T-helper 2 cell treated with Interferon-gamma antibody and Interleukin-4, amounts not matched to agents 5 μg/mL and 100 μg/mL, for 36 hours (primary cell): ENCODE measurements around the gene IL4I1.
"Not testable (repeated sequence)": the region's sequence is repeated elsewhere in the genome, so short reads cannot be mapped to it uniquely, and the experiment has no call there.

Experiments
- DNase-seq: peaks from one replicate; pipeline ENCODE4 v3.0.0; 2021; ENCODE audit warnings: low spot score
- H3K27ac Mint-ChIP-seq: one replicate; pipeline ENCODE4 v1.8.0; 2021; ENCODE audit warnings: mild to moderate bottlenecking, mixed read lengths
- H3K27me3 Mint-ChIP-seq: one replicate; pipeline ENCODE4 v1.8.0; 2021; ENCODE audit warnings: low read depth, mixed read lengths
- H3K36me3 Mint-ChIP-seq: one replicate; pipeline ENCODE4 v1.8.0; 2021; ENCODE audit warnings: low read depth, mixed read lengths
- H3K4me1 Mint-ChIP-seq: one replicate; pipeline ENCODE4 v1.8.0; 2021; ENCODE audit warnings: low read depth, mixed read lengths
- H3K4me3 Mint-ChIP-seq: one replicate; pipeline ENCODE4 v1.8.0; 2022; ENCODE audit warnings: mild to moderate bottlenecking, moderate library complexity, mixed read lengths
- H3K9me3 Mint-ChIP-seq: one replicate; pipeline ENCODE4 v1.8.0; 2021; ENCODE audit warnings: mixed read lengths

IL4I1 gene, protein sequence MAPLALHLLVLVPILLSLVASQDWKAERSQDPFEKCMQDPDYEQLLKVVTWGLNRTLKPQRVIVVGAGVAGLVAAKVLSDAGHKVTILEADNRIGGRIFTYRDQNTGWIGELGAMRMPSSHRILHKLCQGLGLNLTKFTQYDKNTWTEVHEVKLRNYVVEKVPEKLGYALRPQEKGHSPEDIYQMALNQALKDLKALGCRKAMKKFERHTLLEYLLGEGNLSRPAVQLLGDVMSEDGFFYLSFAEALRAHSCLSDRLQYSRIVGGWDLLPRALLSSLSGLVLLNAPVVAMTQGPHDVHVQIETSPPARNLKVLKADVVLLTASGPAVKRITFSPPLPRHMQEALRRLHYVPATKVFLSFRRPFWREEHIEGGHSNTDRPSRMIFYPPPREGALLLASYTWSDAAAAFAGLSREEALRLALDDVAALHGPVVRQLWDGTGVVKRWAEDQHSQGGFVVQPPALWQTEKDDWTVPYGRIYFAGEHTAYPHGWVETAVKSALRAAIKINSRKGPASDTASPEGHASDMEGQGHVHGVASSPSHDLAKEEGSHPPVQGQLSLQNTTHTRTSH

DNA sequence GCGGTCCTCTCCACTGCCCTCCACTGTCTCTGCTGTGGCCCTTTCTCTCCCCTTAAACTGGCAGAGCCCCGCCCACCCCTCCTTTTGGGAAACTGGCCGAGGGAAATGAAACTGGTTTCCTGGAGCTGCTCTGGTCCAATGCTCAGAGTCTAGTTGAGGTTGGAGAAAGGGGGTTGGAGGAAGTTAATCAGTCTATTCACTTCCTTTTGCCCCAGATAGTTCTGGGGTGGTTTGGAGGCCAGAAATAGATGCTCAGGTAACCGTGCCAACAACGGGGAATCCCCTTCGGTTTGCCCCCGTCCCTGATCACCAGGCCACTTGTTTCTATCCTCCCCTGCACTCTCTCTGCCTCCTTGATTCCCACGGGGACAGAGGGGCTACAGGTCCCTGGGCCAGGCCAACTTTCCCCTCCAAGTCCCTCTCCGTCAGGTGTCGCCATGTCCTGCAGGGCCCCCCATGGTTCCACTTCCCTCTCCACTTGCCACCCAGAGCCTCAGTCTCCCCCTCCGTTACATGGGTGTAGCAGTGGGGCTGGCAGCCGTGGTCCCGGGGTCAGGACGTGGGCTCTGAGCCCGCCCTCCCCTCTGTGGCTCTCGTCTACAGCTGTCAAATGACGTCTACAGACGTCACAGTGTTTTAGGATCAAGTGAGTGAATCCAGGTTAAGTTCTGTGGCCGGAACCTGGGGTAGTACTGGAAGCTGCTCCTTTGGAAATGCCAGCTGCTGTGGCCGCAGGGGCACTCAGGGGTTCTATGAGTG is at the start of gene IL4I1:
Gene IL4I1 (minus strand): TSS at position 25 of the 759 bp plus-strand sequence. CDS start 727 bp downstream, outside the sequence.
- Mint-ChIP-seq H3K27me3 (no peaks in the 10 kb centered on the region), H3K9me3 (no peaks in the 10 kb centered on the region), H3K36me3 (no peaks in the 10 kb centered on the region), H3K27ac (peak within 1 kb of the TSS; percentile 98), H3K4me1 (peaks cover 18% of the 10 kb centered on the region), H3K4me3 (peak within 1 kb of the TSS; percentile 81)
- peak; percentile 68 for DNase-seq

DNA sequence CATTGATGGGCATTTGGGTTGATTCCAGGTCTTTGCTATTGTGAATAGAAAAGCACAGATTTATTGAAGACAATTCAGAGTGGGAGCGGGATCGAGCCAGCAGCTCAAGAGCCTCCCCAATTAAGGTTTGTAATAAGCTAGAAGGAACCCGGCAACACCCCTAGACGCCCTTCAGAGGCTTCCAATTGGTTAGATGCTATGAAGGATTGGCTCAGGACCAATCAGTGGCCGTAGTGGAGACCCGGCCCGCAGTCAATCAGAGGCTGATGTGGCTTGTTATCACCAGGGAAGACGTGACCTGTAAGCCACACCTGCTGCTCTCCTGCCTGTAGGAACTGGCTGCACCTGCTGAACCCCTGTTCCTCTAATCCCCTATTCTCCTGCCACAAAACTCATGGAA is 49.7 kb upstream of the IL4I1 start:
- H3K27me3 Mint-ChIP-seq: no peaks in the 10 kb centered on the region
- H3K9me3 Mint-ChIP-seq: no peaks in the 10 kb centered on the region
- no peak overlapping the region for H3K4me3 Mint-ChIP-seq
- no peaks in the 10 kb centered on the region for H3K36me3 Mint-ChIP-seq
- no peak overlapping the region for H3K27ac Mint-ChIP-seq
- DNase-seq: no peak
- H3K4me1 Mint-ChIP-seq: peaks cover 3% of the 10 kb centered on the region

DNA sequence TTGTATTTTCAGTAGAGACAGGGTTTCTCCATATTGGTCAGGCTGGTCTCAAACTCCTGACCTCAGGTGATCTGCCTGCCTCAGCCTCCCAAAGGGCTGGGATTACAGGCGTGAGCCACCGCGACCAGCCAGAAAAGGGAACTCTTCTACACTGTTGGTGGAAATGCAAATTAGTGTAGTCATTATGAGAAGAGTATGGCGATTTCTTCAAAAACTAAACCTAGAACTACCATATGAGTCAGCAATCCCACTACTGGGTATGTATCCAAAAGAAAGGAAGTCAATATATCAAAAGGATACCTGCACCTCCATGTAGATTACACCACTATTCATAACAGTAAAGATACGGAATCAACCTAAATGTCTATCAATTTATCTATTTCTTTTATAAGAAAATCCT is 47.9 kb upstream of the IL4I1 start:
- H3K4me3 Mint-ChIP-seq, H3K9me3 Mint-ChIP-seq, H3K27ac Mint-ChIP-seq, H3K27me3 Mint-ChIP-seq, H3K4me1 Mint-ChIP-seq, H3K36me3 Mint-ChIP-seq, DNase-seq: not testable (repeated sequence)

DNA sequence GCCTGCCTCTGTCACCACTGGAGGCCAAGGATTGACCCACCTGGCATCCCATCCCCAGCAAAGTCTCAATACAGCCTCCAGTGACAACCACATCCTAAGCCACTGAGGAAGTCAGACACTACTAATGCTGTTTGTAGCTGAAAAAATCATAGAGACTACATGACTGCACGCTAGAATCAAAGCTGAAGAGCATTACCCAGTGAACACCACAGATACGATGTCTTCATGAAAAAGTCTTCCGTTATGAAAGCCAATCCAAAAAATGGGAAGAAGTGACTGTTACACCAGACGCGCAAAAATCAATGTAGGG is 43.8 kb upstream of the IL4I1 start:
- no peak for DNase-seq
- peaks cover 7% of the 10 kb centered on the region for H3K27me3 Mint-ChIP-seq
- H3K4me1 Mint-ChIP-seq: peaks cover 3% of the 10 kb centered on the region
- no peaks in the 10 kb centered on the region for H3K36me3 Mint-ChIP-seq
- no peaks in the 10 kb centered on the region for H3K9me3 Mint-ChIP-seq
- no peak overlapping the region for H3K27ac Mint-ChIP-seq
- H3K4me3 Mint-ChIP-seq: no peak overlapping the region

DNA sequence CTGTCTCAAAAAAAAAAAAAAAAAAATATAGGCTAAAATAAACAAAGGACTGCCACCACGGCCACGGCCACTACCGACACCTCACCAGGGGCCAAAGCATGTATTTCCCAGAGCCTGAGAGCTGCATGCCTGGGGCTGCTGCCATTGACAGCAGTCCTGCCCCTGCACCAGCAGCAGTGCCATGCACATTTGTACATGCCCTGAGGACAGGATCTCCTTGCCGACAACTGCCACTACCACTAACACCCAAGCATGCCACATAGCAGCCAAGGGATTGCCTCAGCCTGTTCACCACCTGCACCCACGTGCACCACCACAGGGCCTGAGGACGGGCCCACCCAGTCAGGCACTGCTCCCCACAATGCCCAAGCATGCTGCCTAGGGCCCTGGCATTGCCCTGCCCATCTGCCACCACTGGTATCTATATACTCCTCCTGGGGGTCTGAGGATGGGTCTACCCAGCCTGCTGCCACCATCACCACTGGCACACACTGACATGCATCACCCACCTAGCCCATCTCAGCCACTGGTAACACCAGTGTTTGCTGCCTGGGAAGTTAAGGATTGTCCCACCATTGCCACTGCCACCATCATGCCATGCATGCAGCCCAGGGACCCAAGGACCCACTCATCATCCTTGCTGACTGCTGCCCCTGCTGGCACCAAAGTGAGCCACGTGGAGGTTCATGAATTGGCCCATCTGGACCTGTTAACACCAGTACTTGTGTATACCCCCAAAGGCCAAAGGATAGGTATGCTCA is 43.2 kb upstream of the IL4I1 start:
- H3K36me3 Mint-ChIP-seq: no peaks in the 10 kb centered on the region
- H3K27ac Mint-ChIP-seq: no peak overlapping the region
- H3K27me3 Mint-ChIP-seq: peaks cover 7% of the 10 kb centered on the region
- DNase-seq: no peak
- H3K9me3 Mint-ChIP-seq: no peaks in the 10 kb centered on the region
- peaks cover 3% of the 10 kb centered on the region for H3K4me1 Mint-ChIP-seq
- no peak overlapping the region for H3K4me3 Mint-ChIP-seq

DNA sequence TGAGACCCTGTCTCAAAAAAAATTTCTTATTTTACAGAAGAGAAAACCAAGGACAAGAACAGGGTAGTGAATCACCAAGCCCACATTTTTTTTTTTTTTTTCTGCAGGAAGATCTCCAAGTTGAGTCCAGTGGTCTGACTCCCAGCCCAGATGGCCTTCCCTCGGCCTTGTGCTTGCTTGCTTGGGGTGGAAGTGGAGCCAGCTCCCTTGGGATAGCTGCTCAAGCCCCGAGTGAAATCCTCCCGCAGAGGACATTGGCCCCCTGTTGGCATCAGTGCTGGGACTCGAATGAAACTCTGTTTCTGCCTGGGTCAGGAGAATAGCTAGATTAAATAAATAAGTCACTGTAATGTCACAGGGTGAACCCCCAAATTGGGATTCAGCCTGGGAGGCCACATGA is 42.0 kb upstream of the IL4I1 start:
- peaks cover 7% of the 10 kb centered on the region for H3K27me3 Mint-ChIP-seq
- no peaks in the 10 kb centered on the region for H3K36me3 Mint-ChIP-seq
- H3K9me3 Mint-ChIP-seq: no peaks in the 10 kb centered on the region
- peaks cover 2% of the 10 kb centered on the region for H3K4me1 Mint-ChIP-seq
- H3K4me3 Mint-ChIP-seq: no peak overlapping the region
- no peak overlapping the region for H3K27ac Mint-ChIP-seq
- DNase-seq: no peak

DNA sequence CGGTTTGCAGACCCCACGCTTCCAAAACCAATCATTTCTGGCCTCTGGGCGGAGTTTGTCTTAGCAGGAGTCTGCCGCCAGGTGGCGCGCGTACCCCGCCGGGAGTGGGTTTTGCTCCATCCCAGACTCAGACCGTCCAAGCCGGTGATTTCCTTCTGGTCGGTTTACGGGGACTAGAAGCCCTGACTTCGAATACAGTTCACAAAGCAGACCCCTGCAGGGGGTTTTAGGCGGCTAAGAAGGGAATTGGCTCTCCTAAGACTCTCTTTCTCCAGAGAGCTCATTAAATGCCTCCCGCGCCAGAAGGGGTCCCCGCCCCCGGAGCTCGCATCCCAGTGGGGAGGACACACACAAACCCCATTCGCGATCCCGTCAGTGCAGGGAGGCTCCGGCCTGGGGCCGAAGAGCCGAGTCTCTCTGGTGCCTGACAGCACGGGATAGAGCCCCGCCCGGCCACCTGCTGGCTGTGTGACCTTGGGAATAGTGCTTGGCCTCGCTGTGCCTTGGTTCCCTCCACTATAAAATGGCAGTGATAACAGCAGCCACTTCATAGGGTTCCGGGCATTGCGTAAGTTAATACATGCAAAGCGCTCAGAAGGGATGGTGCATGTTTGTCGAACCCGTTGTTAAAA is 41.2 kb upstream of the IL4I1 start:
- Mint-ChIP-seq H3K4me3 (no peak overlapping the region), H3K27ac (no peak overlapping the region), H3K4me1 (peaks cover 6% of the 10 kb centered on the region), H3K27me3 (peaks cover 7% of the 10 kb centered on the region), H3K36me3 (peaks cover 4% of the 10 kb centered on the region), H3K9me3 (no peaks in the 10 kb centered on the region)
- peak; percentile 73 for DNase-seq

DNA sequence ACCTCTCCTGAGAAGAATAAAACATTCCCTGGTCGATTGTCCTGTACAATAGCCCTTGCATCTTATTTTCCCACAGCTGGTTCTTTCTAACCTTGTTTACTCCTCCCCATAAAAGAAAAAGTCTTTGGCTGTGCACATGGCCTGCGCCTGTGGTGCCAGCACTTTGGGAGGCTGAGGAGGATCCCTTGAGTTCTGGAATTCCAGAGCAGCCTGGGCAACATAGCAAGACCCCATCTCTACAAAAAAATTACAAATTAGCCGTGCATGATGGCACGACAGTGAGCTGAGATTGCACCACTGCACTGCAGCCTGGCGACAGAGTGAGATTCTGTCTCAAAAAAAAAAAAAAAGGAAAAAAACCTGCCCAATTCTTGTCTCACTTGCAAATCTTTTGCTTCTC is 39.9 kb upstream of the IL4I1 start:
- Mint-ChIP-seq H3K36me3 (peaks cover 8% of the 10 kb centered on the region), H3K27ac (no peak overlapping the region), H3K9me3 (no peaks in the 10 kb centered on the region), H3K27me3 (peaks cover 7% of the 10 kb centered on the region), H3K4me3 (no peak overlapping the region), H3K4me1 (peaks cover 13% of the 10 kb centered on the region)
- DNase-seq: no peak

DNA sequence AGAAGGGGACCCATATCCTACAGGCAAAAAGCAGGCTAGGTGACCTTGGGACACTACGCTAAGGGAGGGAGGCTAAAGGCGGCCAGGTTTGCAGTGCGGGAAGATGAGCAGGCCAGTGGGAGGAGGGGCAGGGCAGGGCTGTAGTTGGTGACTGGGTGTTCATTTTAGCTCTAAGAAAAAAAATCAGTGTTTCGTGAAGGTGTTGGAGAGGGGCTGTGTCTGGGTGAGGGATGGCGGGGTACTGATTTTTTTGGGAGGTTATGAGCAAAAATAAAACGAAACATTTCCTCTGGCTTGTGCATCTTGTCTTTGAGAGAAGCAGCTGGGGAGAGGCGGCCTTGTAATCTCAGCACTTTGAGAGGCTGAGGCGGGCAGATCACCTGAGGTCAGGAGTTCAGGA is 37.0 kb upstream of the IL4I1 start:
- Mint-ChIP-seq H3K4me3 (peak overlapping the region; percentile 58), H3K4me1 (peaks cover 25% of the 10 kb centered on the region), H3K27ac (peak overlapping the region; percentile 78), H3K36me3 (peaks cover 26% of the 10 kb centered on the region), H3K27me3 (peaks cover 7% of the 10 kb centered on the region), H3K9me3 (no peaks in the 10 kb centered on the region)
- DNase-seq: no peak

DNA sequence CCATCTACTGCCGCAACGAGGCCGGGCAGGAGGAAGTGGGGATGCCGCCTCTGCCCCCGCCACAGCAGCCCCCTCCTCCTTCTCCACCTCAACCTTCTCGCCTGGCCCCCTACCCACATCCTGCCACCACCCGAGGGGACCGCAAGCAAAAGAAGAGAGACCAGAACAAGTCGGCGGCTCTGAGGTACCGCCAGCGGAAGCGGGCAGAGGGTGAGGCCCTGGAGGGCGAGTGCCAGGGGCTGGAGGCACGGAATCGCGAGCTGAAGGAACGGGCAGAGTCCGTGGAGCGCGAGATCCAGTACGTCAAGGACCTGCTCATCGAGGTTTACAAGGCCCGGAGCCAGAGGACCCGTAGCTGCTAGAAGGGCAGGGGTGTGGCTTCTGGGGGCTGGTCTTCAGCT is 36.0 kb upstream of the IL4I1 start:
- Mint-ChIP-seq H3K36me3 (peaks cover 31% of the 10 kb centered on the region), H3K4me3 (peak overlapping the region; percentile 58), H3K4me1 (peaks cover 28% of the 10 kb centered on the region), H3K9me3 (no peaks in the 10 kb centered on the region), H3K27ac (peak overlapping the region; percentile 68), H3K27me3 (peaks cover 7% of the 10 kb centered on the region)
- DNase-seq: peak; percentile 26

DNA sequence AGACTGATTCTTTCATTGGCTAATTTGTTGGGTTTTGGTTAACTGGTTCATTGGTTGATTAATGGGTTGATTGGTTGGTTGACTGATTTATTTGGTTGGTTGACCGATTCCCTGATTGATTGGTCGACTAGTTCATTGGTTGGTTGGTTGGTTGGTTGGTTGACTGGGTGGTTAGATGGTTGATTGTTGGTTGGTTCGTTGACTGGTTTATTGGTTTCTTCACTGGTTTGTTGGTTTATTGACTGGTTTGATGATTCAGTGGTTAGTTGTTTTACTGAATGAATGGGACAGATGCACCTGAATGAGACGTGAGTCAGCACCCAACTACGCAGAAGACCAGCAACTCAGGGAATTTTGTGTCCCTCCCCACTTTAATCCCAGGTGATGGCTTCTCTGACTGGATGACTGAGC is 35.4 kb upstream of the IL4I1 start:
- DNase-seq: no peak
- Mint-ChIP-seq H3K4me3 (peak overlapping the region; percentile 3), H3K36me3 (peaks cover 38% of the 10 kb centered on the region), H3K27me3 (peaks cover 7% of the 10 kb centered on the region), H3K4me1 (peaks cover 34% of the 10 kb centered on the region), H3K9me3 (no peaks in the 10 kb centered on the region), H3K27ac (peak overlapping the region; percentile 9)

DNA sequence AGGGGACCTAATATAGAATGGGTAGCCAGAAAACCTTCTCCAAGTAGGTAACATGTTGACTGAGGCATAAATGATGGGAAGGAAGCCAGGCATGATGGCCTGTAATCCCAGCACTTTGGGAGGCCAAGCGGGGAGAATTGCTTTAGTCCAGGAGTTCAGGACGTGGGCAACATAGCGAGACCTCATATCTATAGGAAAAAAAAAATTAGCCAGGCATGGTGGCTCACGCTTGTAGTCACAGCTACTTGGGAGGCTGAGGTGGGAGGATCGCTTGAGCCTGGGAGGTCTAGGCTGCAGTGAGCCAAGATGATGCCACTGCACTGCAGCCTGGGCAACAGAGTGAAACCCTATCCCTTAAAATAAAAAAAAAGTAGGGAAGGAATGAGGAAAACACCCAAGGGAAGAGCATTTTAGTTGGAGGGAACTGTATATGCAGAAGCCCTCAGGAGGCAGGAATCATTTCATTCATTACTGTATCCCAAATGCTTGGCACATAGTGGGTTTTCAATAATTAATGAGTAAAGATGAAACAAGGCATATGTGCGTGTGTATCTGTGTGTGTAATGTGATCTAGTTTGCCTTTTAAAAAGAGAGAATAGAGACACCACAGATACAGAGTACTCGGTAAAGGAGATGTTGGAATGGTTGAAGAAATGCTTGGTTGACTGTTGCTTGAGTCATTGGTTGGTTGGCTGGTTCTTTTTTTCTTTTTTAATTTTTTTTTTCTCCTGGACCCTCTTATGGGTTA is 34.8 kb upstream of the IL4I1 start:
- no peak for DNase-seq
- H3K4me1 Mint-ChIP-seq: peaks cover 36% of the 10 kb centered on the region
- H3K9me3 Mint-ChIP-seq: no peaks in the 10 kb centered on the region
- H3K36me3 Mint-ChIP-seq: peaks cover 41% of the 10 kb centered on the region
- peaks cover 5% of the 10 kb centered on the region for H3K27me3 Mint-ChIP-seq
- H3K27ac Mint-ChIP-seq: peak overlapping the region; percentile 10
- H3K4me3 Mint-ChIP-seq: peak overlapping the region; percentile 22

DNA sequence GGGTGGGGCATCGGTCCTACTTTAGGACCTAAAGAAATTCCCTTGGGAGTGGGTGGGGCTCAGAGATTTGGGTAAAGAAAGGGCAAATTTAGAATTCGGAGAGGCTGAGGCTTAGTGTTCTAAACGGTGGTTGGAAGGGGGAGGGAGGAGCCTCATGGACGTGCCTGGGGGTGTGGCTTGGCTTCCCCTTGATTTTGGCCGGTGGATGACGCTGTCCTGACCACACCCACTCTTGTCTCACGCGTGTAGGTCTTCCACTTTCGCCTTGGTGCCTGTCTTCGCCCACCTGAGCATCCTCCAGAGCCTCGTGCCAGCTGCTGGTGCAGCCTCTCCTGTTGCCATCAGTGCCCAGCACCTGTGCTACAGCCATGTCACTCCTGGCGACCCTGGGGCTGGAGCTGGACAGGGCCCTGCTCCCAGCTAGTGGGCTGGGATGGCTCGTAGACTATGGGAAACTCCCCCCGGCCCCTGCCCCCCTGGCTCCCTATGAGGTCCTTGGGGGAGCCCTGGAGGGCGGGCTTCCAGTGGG is 33.9 kb upstream of the IL4I1 start:
- no peak for DNase-seq
- Mint-ChIP-seq H3K36me3 (peaks cover 43% of the 10 kb centered on the region), H3K4me3 (peak overlapping the region; percentile 98), H3K27ac (peak overlapping the region; percentile 99), H3K4me1 (peaks cover 37% of the 10 kb centered on the region), H3K27me3 (no peaks in the 10 kb centered on the region), H3K9me3 (no peaks in the 10 kb centered on the region)
